Left colon (tissue), 2 donors: ENCODE data around the gene NPIPB12. TPM values are rescaled to one million over a fixed set of nuclear protein-coding genes. Genes with fewer than 3 reads are reported as not detected.

Source experiments
- total RNA-seq, 2 donors: library from RNA; stranded (reverse); fragmentation: NEBNext Ultra II Directional; extraction: Animal tissue kit (Norgen Biotek cat#: 25700); gene quantifications; one replicate each; pipeline ENCODE4 v1.2.1, GENCODE V29; 2021
- donor health status: DM: no; HTN: no; CAD: no.
- donor health status: DM: yes; HTN: yes; CAD: no.

The NPIPB12 gene
- total RNA-seq, 2 donors from 2014 or later: 89.1 to 109 TPM

Other genes starting within 250 kb of the NPIPB12 start
- gene NPIPB11, start 99.7 kb downstream of the NPIPB12 start, total RNA-seq: 1 to 10 TPM in 1 of 2 donors, under 1 TPM in 1; 0.79 to 1.7 TPM
- 10 to 100 TPM in 1 of 2 donors, 1 to 10 TPM in 1; 6.3 to 10.6 TPM for gene BOLA2, start 52.1 kb downstream of the NPIPB12 start, total RNA-seq
- gene SLX1B, start 51.9 kb downstream of the NPIPB12 start, total RNA-seq: 10 to 100 TPM; 29.1 to 36.8 TPM
- 10 to 100 TPM; 13.3 to 21.9 TPM for gene SULT1A4, start 46.5 kb downstream of the NPIPB12 start, total RNA-seq
- gene SPN, start 156.8 kb upstream of the NPIPB12 start, total RNA-seq: 1 to 10 TPM; 1.8 to 3.5 TPM
- gene QPRT, start 172.8 kb upstream of the NPIPB12 start, total RNA-seq: 10 to 100 TPM; 44.9 to 47.4 TPM
- 1 to 10 TPM; 1.6 to 3.2 TPM for gene C16orf54, start 239.6 kb upstream of the NPIPB12 start, total RNA-seq